Esophagus squamous epithelium (tissue), 4 donors: ENCODE measurements around the gene RSPH10B2.
"Not testable (repeated sequence)": the region's sequence is repeated elsewhere in the genome, so short reads cannot be mapped to it uniquely, and the experiment has no call there.

Experiments
- POLR2A ChIP-seq, 4 donors: fragments of 450-650 bp; IDR thresholded peaks; one replicate each; pipeline ENCODE4 v1.6.1; 2017; ENCODE audit warnings: antibody characterized with exemption in 4 of 4, mild to moderate bottlenecking in 4 of 4, moderate library complexity in 3 of 4
- TF ChIP-seq, protein P1 (sequence below), 6 experiments: fragments of 450-650 bp in 4 of 6; fragments of 200-600 bp in 2 of 6; sonication (generic) in 2 of 6; IDR thresholded peaks; one replicate each; pipeline ENCODE4 v1.5.1; 2016 to 2019; ENCODE audit warnings: antibody characterized with exemption in 6 of 6, mild to moderate bottlenecking in 4 of 6, moderate library complexity in 4 of 6

GRCh38 chr7:6847751-6848150, 93.8 kb downstream of the RSPH10B2 start:
- TF ChIP-seq, protein P1, sequence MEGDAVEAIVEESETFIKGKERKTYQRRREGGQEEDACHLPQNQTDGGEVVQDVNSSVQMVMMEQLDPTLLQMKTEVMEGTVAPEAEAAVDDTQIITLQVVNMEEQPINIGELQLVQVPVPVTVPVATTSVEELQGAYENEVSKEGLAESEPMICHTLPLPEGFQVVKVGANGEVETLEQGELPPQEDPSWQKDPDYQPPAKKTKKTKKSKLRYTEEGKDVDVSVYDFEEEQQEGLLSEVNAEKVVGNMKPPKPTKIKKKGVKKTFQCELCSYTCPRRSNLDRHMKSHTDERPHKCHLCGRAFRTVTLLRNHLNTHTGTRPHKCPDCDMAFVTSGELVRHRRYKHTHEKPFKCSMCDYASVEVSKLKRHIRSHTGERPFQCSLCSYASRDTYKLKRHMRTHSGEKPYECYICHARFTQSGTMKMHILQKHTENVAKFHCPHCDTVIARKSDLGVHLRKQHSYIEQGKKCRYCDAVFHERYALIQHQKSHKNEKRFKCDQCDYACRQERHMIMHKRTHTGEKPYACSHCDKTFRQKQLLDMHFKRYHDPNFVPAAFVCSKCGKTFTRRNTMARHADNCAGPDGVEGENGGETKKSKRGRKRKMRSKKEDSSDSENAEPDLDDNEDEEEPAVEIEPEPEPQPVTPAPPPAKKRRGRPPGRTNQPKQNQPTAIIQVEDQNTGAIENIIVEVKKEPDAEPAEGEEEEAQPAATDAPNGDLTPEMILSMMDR (IDR thresholded peaks at IDR 0.05): not testable (repeated sequence)
- not testable (repeated sequence) for TF ChIP-seq POLR2A (IDR thresholded peaks at IDR 0.05)
